ENCODE data around the gene NAT10. TPM values are rescaled to one million over a fixed set of nuclear protein-coding genes. Genes with fewer than 3 reads are reported as not detected.

Gene NAT10
- total RNA-seq, 1 donor from 2014 or later: 79.8 TPM

GRCh38 chr11:34105957-34106504 lies 602 bp downstream of the NAT10 start:
- no peak for DNase-seq (ENCODE audit: low spot score)

GRCh38 chr11:34111722-34112270 lies 6.4 kb downstream of the NAT10 start:
- DNase-seq (ENCODE audit: low spot score): no peak

GRCh38 chr11:34114014-34114413 lies 8.6 kb downstream of the NAT10 start:
- DNase-seq (ENCODE audit: low spot score): no peak

- no peak for DNase-seq (ENCODE audit: low spot score)
These were observed 9.0 kb downstream of the NAT10 start for GRCh38 chr11:34114471-34114870.

- no peak for DNase-seq (ENCODE audit: low spot score)
These were observed 15.2 kb downstream of the NAT10 start for GRCh38 chr11:34120651-34121050.

- DNase-seq (ENCODE audit: low spot score): no peak
These were observed 19.6 kb downstream of the NAT10 start for GRCh38 chr11:34124885-34125668.

- no peak for DNase-seq (ENCODE audit: low spot score)
These were observed 21.8 kb downstream of the NAT10 start for GRCh38 chr11:34126959-34127848.

GRCh38 chr11:34128824-34129223 lies 23.4 kb downstream of the NAT10 start:
- DNase-seq (ENCODE audit: low spot score): no peak

GRCh38 chr11:34132261-34132965 lies 27.0 kb downstream of the NAT10 start:
- no peak for DNase-seq (ENCODE audit: low spot score)

GRCh38 chr11:34134765-34135164 lies 29.3 kb downstream of the NAT10 start:
- no peak for DNase-seq (ENCODE audit: low spot score)

- no peak for DNase-seq (ENCODE audit: low spot score)
These were observed 30.0 kb downstream of the NAT10 start for GRCh38 chr11:34135439-34135838.

GRCh38 chr11:34136420-34136819 lies 31.0 kb downstream of the NAT10 start:
- DNase-seq (ENCODE audit: low spot score): no peak

- DNase-seq (ENCODE audit: low spot score): no peak
These were observed 33.9 kb downstream of the NAT10 start for GRCh38 chr11:34139346-34139745.

- DNase-seq (ENCODE audit: low spot score): no peak
These were observed 34.7 kb downstream of the NAT10 start for GRCh38 chr11:34140149-34140548.

- DNase-seq (ENCODE audit: low spot score): no peak
These were observed 37.6 kb downstream of the NAT10 start for GRCh38 chr11:34143048-34143447.

- no peak for DNase-seq (ENCODE audit: low spot score)
These were observed 39.6 kb downstream of the NAT10 start for GRCh38 chr11:34145073-34145472.

GRCh38 chr11:34145847-34146381 lies 40.5 kb downstream of the NAT10 start:
- no peak for DNase-seq (ENCODE audit: low spot score)

GRCh38 chr11:34146411-34146810 lies 41.0 kb downstream of the NAT10 start:
- no peak for DNase-seq (ENCODE audit: low spot score)

- DNase-seq (ENCODE audit: low spot score): no peak
These were observed 41.4 kb downstream of the NAT10 start for GRCh38 chr11:34146866-34147265.

GRCh38 chr11:34147581-34147980 lies 42.2 kb downstream of the NAT10 start:
- DNase-seq (ENCODE audit: low spot score): no peak

- DNase-seq (ENCODE audit: low spot score): no peak
These were observed 43.2 kb downstream of the NAT10 start for GRCh38 chr11:34148504-34149165.
